HFF-Myc (cell line): Measurements from ENCODE around the gene PTPN14.
A peak's percentile ranks its signal among the peaks of the same experiment; 100 is the strongest.

Experiments
- DNase-seq: peaks from one replicate; pipeline ENCODE4 v3.0.0-alpha.2; 2011; ENCODE audit warnings: low read depth; ENCODE audit errors: extremely low read depth
- H3K4me3 ChIP-seq: replicated peaks from 2 replicates; pipeline ENCODE4 v1.5.1; 2011; ENCODE audit warnings: low read depth, mild to moderate bottlenecking, control low read depth, low read length
- CTCF ChIP-seq: IDR thresholded peaks from 2 replicates; pipeline ENCODE4 v1.5.1; 2012; ENCODE audit warnings: mild to moderate bottlenecking, low read depth, low read length, control low read depth; ENCODE audit errors: missing control alignments

Gene PTPN14

DNA sequence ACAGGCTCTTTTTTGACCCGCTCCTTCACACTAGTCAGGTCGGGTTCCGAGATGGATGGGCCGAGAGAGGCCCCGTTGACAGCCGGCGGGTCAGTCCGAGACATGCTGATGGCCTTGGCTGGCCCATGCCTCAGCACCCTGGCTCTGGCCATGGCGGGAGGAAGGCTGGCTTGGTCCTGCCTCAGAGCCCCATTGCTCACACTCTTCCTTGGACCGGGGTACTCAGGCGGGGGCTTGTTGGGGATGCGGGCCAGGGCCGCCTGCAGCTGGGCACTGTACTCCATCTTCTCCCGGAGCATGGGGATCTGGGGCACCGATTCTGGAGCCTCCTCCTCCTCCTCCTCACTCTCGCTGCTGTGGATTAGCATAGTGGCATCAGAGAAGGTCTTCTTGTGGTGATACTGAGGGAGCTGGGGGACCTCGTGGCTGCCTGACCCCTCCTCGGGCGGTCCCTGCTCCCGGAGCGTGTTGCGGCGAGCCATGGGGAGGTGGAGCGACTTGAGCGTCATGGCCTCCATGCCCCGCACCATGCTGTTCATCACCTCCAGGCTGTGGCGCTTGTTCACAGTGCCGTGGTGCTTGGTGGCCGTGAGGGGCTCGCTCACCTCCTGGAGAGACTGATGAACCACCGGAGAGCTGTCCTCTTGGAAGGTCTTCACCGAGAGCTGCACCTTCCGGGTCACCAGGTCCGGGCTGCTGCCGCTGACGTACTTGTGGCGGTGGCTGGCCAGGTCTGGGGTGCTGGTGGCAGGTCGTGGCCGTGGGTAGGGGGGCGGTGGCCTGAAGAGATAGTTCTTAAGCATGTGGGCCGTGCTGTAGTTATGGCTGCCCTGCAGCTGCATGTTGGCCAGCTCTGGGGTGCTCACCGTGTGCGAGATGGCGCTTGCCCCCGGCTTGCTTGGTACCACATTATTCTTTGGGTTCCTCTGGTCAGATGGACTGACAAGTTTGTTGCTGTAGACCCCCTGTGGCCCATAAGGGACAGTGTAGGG lies 167.7 kb downstream of the PTPN14 start:
- TF ChIP-seq CTCF = no peak
- DNase-seq = no peak
- H3K4me3 ChIP-seq = no peak overlapping the region

DNA sequence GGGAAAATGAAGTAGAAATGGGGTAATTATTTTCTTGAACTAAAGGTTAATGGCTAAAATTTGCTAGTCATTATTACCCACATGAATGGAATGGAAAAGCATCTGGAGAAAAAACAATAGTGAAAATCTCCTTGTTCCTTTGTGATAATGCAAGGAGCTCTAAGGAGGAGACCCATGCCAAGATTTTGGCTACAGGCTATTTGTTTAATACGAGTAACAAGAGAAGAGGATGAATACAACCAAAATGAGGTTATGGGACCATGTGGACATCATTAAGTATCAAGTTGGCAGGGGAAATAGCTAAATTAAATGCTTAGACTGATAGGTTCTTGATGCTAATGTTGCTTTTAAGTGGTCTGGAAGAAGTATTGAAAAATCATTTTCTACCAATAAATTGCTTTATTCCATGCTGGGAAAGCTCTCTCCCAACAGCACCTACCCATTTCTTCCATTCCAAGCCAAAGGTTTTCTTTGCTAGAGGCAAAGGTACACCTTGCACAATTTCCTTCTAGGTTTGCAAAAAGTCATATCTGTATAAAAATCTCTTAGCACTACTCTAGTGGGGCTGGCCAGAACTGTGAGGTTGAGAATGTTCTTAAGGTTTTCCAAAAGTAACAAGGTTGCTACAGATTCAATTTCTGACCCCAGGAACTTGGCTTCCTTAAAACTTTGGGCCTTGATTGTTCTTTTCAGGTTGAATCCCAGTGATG lies 170.3 kb downstream of the PTPN14 start:
- no peak for DNase-seq
- no peak overlapping the region for H3K4me3 ChIP-seq
- no peak for TF ChIP-seq CTCF

DNA sequence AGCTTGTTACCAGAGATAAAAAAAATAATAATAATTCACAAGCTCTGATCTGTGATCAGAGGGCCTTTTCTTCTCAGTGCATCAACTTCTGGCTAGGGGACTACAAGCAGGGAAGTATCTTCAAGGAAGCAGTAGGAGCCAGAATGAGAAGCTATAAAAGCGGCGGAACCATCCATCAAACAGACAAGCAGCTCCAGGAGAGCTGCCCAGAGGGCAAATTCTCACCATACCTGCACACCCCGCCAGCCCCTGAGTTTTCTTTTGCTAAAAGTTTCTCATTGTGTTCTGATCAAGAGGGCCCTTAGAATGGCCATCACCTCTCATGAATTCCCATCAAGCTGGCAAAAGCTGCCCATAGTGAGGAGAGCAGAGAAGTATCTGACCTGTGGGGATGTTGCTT lies 171.0 kb downstream of the PTPN14 start:
- no peak for DNase-seq
- no peak for TF ChIP-seq CTCF
- no peak overlapping the region for H3K4me3 ChIP-seq

DNA sequence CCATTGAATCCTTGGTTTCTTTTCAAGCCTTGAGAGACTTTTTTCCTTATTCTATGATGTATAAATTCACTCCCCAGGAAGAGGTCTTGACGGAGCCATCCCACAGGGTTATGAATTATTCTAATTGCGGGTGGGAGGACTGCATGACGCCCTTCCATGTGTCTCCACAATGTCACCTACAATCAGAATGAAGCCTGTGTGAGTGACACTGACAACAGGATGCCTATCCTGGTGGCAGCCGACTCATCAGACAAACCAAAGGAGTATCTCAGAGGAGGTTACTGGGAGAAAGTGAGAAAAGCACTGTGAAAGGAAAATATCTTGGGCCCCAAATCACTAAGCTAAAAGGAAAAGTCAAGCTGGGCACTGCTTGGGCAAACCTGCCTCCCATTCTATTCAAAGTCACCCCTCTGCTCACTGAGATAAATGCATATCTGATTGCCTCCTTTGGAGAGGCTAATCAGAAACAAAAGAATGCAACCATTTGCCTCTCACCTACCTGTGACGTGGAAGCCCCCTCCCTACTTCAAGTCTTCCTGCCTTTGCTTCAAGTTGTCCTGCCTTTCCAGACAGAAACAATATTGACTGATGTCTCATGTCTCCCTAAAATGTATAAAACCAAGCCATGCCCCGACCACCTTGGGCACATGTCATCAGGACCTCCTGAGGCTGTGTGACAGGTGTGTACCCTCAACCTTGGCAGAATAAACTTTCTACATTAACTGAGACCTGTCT lies 172.0 kb downstream of the PTPN14 start:
- DNase-seq = no peak
- no peak overlapping the region for H3K4me3 ChIP-seq
- no peak for TF ChIP-seq CTCF

- no peak for TF ChIP-seq CTCF
- DNase-seq = no peak
- no peak overlapping the region for H3K4me3 ChIP-seq
Measured at GRCh38 chr1:214378492-214378891, 172.9 kb downstream of the PTPN14 start.

DNA sequence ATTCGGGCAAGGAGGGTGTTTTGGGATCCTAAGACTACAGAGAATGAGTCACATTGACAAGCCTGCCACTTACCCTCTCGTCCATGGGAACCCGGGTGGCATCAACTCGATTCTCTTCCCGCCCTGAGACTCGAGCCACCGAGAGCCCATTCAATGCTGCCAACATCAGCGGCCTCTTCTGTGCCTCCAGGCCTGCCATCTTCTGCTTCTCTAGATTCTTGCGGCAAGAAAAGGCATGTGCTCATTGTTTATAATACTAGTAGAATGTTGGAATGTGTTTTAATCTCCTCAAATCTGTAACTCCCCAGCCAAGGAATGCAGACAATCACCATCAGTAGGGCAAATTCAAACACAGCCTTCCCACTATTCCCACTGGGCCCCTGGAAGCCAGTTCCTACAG lies 173.5 kb downstream of the PTPN14 start:
- no peak for TF ChIP-seq CTCF
- H3K4me3 ChIP-seq = no peak overlapping the region
- peak; percentile 20 for DNase-seq
